GM18951 (cell line): ENCODE results near the gene FXYD6.

Experiments used
- POLR2A ChIP-seq: IDR thresholded peaks from 4 replicates; pipeline ENCODE4 v1.6.1; 2011; ENCODE audit warnings: mild to moderate bottlenecking; ENCODE audit not compliant: insufficient read length, insufficient read depth; ENCODE audit errors: extremely low read depth
- in situ Hi-C: fragments of 300-500 bp; cut with MboI; formaldehyde crosslinking; loops from one replicate; pipeline ENCODE4 v1.12.0; 2022; ENCODE audit warnings: low sequenced_read_pairs, mixed read lengths, inconsistent platforms; ENCODE audit not compliant: unreplicated experiment

Gene FXYD6

GRCh38 chr11:117863383-117863782 is 13.1 kb downstream of the FXYD6 start:
- no peak for TF ChIP-seq POLR2A
- in situ Hi-C loops, result no loop called here

DNA sequence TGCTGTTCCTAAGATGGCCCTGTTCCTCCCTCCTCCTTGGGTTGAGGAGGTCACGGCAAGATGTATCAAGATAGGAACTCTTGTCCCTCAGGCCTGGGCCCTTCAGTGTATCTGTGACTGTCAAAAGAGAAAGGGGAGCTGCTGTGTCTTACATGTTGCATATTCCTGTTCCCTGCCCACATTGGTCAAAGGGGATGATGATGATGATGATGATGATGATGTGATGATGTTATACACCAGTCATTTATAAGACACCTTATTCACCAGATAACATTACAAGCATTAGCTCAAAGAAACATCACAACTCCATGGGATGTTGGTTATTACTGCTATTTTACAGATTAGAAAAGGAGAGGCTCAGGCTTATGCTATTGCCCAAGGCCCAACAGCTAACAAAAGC is 13.7 kb downstream of the FXYD6 start:
- TF ChIP-seq POLR2A, result no peak
- in situ Hi-C loops, result no loop called here

- TF ChIP-seq POLR2A, result no peak
- in situ Hi-C loops, result no loop called here
Measured at GRCh38 chr11:117862019-117862725, 14.3 kb downstream of the FXYD6 start.

DNA sequence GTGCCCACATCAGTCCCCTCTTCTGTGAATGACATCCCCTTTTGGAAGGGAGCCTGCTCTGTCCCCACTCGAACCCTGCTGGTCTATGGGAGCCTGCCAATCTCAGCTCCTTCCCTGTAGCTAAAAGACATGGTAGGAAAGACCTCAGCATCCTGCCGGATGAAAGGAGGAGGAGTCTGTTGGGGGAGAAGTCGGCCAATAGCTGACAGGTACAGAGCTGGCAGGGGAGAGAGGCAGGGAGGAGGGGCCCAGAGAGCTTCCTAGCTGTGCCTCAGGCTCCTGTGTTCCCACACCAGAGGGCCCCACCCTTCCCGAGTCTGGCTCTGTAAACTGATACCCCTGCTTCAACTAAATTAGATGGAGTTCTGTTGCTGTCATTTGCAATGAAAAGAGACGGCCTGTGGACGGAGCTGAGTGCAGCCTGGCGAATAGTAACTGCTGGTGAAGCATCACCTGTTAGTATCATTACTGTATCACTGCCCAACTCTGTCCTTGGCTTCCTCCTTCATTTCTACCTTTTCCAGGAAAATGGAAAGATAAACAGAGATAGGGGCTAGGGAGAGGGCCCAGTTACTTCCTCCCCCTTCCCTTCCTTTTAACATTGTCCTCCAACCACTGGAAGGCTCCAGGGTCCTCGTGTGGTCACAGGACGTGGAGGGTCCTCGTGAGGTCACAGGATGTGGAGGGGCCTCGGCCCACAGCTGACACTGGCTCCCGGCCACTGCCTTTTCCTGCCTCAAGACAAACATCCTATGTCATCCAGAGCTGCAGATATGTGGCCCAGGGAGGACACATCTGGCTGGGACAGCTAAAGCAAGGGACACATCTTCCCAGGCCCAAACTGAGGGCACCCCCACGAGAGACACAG is 15.1 kb downstream of the FXYD6 start:
- no peak for TF ChIP-seq POLR2A
- in situ Hi-C loops, result no loop called here

DNA sequence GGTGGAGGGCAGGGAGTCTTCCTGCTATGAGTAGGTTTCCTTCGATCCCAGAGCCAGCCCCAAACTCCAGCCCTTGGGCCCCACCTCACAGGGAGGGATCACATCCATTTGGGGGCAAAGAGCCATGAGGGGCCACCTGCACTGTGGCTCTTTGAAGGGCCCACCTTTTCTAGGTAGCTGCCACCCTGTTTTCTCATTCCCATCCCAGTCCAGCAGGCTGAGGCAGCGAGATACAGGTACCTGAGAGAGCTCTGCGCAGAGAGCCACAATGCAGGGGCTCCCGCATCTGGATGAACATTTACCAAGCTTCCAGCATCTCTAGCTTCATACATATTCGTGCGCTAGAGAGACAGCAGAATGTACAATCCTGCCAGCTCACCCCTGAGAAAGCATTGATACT is 16.3 kb downstream of the FXYD6 start:
- in situ Hi-C loops, result no loop called here
- no peak for TF ChIP-seq POLR2A

GRCh38 chr11:117859488-117860112 is 16.9 kb downstream of the FXYD6 start:
- in situ Hi-C loops, result no loop called here
- TF ChIP-seq POLR2A, result no peak

DNA sequence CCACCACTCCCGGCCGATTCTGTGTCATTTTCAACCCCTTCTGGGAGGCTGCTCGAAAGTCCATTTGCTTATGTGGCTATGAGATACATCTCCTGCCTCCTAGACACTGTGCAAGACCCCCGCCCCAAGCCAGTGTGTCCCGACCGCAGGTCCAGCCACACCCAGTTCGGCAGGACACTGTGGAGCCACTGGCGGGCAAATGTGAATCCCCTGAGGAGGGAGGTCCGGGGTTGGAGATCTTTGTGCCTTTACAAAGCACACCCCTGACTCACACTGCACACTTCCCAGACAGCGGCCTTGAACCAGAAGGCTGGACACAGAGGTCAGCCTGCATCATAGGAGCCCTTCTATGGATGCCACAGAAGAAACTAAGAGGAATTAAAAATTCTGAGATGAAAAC is 17.4 kb downstream of the FXYD6 start:
- in situ Hi-C loops, result no loop called here
- no peak for TF ChIP-seq POLR2A

DNA sequence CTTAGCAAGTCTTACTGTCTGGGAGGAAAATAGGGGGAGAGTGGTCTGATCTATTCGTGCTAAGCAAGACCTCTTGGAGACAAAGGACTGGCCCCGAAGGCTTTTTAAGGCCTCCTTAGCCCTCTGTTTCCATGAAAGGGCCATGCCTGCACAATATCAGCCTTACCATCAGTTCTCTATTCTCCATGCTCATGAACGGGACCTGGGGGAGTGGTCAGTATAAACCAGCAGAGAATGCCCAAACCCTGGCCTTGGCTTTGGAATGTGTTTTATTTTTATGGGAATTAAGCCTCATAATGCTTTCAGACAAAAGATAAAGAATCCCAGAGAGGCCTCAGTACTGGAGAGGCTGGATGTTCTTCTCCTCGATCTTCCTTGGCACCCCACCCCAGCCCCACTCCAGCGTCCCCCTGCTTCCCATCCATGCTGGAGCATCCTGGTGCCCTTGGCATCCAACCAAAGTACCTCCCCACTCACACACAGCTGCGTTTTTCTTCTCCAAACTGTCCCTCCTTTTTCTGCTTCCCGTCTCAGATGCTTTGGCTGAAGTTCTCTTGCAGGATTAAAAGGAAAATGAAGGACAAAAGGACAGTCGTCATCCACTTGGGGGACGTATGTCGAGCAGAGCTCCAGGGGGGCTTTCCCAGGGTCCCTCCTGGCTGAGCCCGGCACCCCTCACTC is 18.6 kb downstream of the FXYD6 start:
- no peak for TF ChIP-seq POLR2A
- in situ Hi-C loops, result no loop called here

GRCh38 chr11:117855912-117856651 is 20.4 kb downstream of the FXYD6 start:
- in situ Hi-C loops, result no loop called here
- no peak for TF ChIP-seq POLR2A

DNA sequence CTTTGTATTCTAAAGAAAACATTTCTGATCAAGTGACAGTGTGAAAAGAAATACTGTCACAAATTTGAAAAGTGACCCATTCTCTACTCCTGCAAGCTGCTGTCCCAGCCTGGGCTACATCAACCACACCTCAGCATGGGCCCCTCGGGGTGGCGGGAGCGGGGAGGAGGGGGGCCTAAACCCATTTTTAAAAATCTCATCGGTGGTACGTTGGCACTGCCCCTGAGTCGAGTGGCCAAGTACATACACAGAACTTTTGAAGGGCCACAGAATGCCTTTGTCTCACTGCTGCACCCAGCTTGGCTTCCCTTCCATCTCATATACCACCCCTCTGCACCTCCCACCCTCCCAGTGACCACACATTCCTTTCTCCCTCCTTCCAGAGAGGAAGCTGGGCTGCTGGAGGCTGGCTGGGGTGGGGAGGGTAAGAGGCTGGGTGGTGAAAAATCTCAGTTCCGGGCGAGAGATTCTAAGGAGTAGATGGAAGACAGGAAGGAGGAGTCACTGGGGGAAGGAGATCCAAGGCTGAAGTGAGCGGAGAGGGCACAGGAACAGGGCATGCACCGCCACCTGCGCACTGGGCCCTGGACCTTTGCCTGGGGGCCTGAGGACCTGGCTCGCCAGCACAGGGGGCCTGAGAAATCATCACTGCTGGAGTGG is 21.1 kb downstream of the FXYD6 start:
- TF ChIP-seq POLR2A, result no peak
- in situ Hi-C loops, result no loop called here

DNA sequence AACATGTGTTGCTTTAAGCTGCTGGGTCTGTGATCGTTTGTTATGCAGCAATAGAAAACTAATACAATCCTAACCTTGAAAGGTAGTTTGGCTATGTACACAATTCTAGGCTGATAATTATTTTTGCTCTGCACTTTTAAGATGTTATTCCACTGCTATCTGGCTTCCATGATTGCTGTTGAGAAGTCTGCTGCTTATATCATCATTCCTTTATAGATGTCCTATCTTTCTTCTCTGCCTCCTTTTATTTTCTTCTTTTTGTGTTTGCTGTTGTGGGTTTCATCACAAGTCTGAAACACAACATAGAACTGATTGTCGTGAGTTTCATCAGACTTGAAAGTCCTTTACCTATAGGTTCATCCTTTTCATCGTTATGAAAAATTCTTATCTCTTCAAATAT is 24.1 kb downstream of the FXYD6 start:
- in situ Hi-C loops, result no loop called here
- TF ChIP-seq POLR2A, result no peak

DNA sequence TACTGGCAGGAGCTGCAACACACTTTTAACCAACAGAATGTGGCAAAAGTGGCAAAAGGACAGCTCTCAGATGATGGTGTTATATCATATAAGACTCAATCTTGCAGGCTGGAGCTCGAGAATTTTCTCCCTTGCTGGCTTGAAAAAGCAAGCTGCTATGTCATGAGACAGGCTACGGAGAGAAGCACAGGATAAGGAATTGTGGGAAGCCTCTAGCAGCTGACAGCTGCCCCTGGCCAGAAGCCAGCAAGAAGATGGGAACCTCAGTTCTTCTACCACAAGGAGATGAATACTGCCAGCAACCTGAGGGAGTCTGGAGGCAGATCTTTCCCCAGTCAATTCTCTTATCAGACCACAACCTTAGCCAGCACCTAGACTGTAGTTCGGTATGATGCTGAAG is 24.6 kb downstream of the FXYD6 start:
- no peak for TF ChIP-seq POLR2A
- in situ Hi-C loops, result no loop called here
